Measurements from ENCODE around the gene CERCAM.

GRCh38 chr9:128479262-128479661 is 58.6 kb downstream of the CERCAM start:
- TF ChIP-seq TCF4 (CRISPR knock-in tag; IDR thresholded peaks at IDR 0.05; ENCODE audit: borderline replicate concordance), result no peak
- TF ChIP-seq ZFP3 (CRISPR knock-in tag; IDR thresholded peaks at IDR 0.05), result no peak
- no peak for TF ChIP-seq RARB (CRISPR knock-in tag; IDR thresholded peaks at IDR 0.05)
- TF ChIP-seq PATZ1 (CRISPR knock-in tag; IDR thresholded peaks at IDR 0.05; ENCODE audit: borderline replicate concordance), result no peak
- TF ChIP-seq CREB5 (CRISPR knock-in tag; IDR thresholded peaks at IDR 0.05; ENCODE audit: low read depth), result no peak
- no peak for TF ChIP-seq ARNTL (CRISPR knock-in tag; IDR thresholded peaks at IDR 0.05; ENCODE audit: borderline replicate concordance, low read depth)
- TF ChIP-seq ESRRG (CRISPR knock-in tag; IDR thresholded peaks at IDR 0.05), result no peak
- no peak for TF ChIP-seq ZNF565 (CRISPR knock-in tag; conservative IDR thresholded peaks at IDR 0.05; ENCODE audit: low read depth)
- TF ChIP-seq SNAI2 (CRISPR knock-in tag; IDR thresholded peaks at IDR 0.05), result no peak
- no peak for TF ChIP-seq CSDC2 (CRISPR knock-in tag; IDR thresholded peaks at IDR 0.05)
- no peak for TF ChIP-seq ZFP30 (CRISPR knock-in tag; IDR thresholded peaks at IDR 0.05)
- TF ChIP-seq OSR1 (CRISPR knock-in tag; IDR thresholded peaks at IDR 0.05), result no peak
- TF ChIP-seq GLIS3 (CRISPR knock-in tag; IDR thresholded peaks at IDR 0.05), result no peak
- TF ChIP-seq CSRNP3 (CRISPR knock-in tag; IDR thresholded peaks at IDR 0.05), result no peak
